HG03439 (cell line): ENCODE results near the gene TLCD3A.
A peak's percentile ranks its signal among the peaks of the same experiment; 100 is the strongest.
"Not testable (repeated sequence)": the region's sequence is repeated elsewhere in the genome, so short reads cannot be mapped to it uniquely, and the experiment has no call there.

ENCODE experiments used
- ATAC-seq: cut with Tn5 transposase; IDR thresholded peaks from one replicate; pipeline ENCODE4 v1.9.1; 2021; ENCODE audit warnings: mild to moderate bottlenecking, moderate library complexity; ENCODE audit not compliant: unreplicated experiment

TLCD3A gene

GRCh38 chr17:746783-747629 is 14.6 kb downstream of the TLCD3A start:
- ATAC-seq = no peak

DNA sequence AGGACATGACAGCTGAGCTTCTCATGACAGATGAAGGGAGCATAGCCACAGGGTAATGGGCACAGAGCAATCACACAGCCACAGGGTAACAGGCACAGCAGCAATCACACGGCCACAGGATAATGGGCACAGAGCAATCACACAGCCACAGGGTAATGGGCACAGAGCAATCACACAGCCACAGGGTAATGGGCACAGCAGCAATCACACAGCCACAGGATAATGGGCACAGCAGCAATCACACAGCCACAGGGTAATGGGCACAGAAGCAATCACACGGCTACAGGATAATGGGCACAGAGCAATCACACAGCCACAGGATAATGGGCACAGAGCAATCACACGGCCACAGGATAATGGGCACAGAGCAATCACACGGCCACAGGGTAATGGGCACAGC is 16.2 kb downstream of the TLCD3A start:
- not testable (repeated sequence) for ATAC-seq

DNA sequence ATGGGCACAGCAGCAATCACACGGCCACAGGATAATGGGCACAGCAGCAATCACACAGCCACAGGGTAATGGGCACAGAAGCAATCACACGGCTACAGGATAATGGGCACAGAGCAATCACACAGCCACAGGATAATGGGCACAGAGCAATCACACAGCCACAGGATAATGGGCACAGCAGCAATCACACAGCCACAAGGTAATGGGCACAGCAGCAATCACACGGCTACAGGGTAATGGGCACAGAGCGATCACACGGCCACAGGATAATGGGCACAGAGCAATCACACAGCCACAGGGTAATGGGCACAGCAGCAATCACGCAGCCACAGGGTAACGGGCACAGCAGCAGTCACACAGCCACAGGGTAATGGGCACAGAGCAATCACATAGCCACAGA is 17.0 kb downstream of the TLCD3A start:
- ATAC-seq = not testable (repeated sequence)

DNA sequence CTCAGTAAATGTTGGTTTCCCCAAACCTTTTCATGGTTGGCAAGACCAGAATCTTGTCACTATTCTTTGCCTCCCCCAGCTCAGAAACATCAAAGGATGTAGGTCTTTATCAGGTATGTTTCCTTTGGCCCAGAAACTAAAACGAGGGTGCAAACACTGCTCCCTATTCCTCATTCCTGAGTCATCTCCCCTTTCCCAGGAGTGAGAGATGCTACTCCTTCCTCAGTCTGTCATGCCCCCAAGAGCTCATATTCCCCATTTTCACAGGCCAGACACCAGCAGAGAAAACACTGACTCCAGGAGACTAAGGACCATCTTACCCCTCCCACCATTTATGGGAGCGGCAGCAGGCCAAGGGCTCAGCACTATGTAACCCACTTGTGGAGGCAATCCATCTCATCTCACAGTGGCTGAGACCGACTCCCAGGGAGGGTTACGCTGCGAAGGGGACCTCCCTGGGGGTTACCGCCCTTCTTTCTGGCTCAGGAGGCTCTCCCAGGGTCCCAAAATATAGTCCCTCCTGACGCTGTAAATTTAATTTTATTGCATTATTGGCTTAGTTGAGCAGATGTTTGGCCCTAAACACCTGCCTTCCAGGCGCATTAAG is 18.1 kb downstream of the TLCD3A start:
- no peak for ATAC-seq

DNA sequence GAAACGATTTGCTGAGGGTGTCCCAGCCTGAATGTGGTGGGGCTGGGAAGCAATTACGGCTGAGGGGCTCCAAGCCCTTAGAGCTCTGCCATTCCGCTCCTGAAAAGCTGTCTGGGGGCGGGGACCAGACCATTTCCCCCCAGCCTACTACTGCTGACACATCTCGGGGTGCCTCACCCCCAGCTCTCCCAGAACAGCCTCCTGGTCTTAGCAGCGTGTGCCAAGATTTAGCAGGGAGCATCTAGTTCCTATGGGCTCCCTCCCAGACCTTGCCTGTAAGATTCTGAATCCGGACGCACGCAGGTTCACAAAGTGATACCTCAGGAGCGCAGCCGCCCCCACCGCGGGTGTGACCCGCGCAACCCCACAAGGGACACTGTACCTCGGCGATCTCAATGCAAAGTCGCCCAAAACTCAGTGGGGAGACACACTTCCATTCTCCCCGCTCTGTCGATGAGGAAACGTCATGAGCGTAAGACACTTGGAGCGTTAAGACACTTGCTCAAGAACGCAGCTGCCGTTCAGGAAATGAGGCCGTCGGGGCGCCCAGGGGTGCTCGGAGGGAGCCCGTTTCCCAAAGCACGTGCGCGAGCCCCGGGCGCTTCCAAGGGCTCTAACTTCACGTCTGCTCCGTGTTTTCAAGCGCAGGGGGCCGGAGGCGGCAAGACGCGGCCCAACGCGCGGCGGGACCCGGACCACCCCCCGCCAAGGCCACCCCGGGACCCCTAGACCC is 19.0 kb downstream of the TLCD3A start:
- ATAC-seq = peak; percentile 31

GRCh38 chr17:752002-752619 is 19.7 kb downstream of the TLCD3A start, which contains the start of gene GEMIN4:
TSS of gene GEMIN4 (minus strand) at chr17:752264. CDS start at chr17:752142, 122 bp downstream.
- ATAC-seq = peak; percentile 82

- no peak for ATAC-seq
Observed at GRCh38 chr17:752620-753219, 20.3 kb downstream of the TLCD3A start.

DNA sequence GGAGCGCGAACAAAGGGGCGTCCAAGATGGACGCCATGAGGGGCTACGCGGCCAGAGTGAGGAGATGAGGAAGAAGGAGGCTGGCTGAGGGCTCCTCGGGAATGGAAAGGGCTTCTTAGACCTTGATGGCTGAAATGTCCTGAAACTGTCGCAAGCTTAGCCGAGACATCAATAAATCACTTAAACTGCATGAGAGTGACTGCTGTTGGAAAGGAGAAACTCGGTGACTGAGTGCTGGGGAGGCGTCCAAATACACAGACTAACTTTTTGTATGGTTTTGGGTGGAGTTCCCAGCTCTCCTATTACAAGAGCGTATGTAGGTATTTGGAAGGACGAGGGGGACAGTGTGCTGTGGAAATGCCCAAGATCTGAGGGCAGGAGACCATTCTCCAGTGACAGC is 21.0 kb downstream of the TLCD3A start:
- no peak for ATAC-seq

DNA sequence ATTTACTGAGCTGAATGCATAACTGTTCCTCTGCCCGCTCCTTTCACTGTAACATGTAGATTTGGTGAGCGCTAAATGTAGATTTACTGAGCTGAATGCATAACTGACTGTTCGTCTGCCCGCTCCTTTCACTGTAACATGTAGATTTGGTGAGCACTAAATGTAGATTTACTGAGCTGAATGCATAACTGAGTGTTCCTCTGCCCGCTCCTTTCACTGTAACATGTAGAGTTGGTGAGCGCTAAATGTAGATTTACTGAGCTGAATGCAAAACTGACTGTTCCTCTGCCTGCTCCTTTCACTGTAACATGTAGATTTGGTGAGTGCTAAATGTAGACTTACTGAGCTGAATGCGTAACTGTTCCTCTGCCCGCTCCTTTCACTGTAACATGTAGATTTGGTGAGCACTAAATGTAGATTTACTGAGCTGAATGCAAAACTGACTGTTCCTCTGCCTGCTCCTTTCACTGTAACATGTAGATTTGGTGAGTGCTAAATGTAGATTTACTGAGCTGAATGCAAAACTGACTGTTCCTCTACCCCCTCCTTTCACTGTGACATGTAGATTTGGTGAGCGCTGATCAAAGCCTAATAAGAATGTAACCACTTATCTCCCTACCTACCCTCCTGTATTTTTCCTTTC is 23.0 kb downstream of the TLCD3A start:
- ATAC-seq = not testable (repeated sequence)

- not testable (repeated sequence) for ATAC-seq
Observed at GRCh38 chr17:756010-756567, 23.7 kb downstream of the TLCD3A start.

DNA sequence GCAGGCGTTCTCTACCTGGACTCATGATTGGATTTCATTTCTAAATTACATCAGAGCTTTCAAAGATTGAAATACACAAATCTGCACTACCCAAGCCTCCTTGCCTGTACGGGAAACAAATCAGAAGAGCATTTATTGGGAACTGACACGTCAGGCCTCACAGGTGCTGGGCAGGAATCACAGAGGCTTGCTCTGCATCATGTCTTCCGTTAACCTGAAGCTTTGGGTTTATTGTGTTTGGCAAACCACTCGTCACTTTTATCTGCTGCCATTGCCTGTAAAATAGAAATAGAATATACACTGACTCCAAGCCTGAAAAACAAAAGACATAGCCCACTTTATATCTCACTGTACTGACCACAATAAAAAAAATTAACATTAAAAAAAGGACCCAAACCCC is 27.6 kb downstream of the TLCD3A start:
- no peak for ATAC-seq

- ATAC-seq = no peak
Observed at GRCh38 chr17:760371-760770, 28.0 kb downstream of the TLCD3A start.

DNA sequence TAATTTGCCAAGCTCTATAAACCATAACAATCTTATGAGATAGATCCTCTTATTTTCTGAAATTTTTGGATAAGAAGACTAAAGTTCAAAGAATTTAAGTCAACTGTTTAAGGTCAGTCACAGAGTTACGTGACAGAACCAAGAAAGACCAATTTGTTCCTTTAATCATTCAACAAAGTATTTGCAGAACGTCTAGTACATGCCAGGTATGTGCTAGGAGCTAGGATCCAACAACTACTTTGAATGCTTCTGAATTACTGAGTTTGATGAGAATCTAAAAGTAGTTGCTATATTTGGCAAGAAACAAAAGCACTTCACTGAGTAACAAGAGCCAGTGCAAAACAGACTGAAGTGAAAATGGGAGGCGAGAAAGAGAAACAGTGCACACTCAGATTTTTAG is 34.7 kb downstream of the TLCD3A start:
- no peak for ATAC-seq

DNA sequence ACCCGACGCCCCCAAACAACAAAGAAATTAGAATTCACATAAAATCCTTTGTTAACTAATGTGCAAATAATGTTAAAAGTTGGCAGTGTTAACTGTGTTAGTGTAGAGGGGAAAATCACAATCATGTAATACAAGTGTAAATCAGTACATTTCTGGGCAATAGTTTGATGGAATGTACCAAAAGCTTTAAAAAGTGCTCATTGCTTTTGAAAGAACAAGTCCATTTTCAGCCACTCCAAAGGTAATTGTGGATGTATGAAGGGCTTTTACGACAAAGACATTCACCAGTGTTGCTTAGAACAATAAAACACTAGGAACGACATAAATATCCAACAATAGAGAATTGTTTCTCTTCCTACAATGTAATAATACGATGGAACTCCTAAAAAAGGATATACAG is 40.6 kb downstream of the TLCD3A start:
- no peak for ATAC-seq

DNA sequence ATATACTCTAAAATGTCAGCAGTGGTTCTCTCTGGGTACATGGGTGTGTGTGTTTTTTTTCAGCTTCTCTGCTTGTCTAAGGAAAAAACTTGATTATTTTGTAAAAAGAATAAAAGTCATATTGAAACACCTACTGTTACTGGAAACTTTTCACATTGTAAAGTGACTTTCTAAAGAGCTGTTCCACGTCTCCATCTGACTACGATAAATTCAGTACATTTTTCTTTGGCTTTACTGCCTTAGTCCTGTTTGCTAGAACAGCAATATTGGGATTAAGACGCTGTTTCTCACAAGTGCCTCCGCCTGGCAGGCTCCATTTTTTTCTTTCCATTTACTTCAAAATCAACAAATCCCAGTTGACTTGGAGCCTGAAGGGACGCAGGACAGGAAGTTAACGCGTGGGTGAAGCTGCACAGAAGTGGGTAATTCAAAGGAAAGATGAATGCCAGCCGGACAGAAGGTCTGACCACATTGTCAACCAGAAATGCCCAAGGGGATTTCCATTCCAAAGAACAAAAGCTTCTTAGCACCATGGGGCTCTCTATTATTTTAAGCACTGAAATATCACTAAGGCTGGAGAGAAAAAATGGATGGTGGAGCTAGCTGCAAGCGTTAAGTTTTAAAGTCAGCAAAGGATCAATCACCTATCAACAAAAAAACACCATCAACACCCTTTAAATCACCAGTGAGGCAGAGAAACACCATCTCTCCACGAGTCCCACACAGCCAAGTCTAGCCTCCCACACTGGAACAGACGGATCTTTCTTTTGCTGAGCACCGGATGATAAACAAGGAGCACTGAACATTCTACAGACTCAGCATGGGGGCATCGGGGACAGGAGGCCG is 41.3 kb downstream of the TLCD3A start:
- ATAC-seq = no peak

GRCh38 chr17:774313-774584 is 41.9 kb downstream of the TLCD3A start:
- ATAC-seq = no peak

DNA sequence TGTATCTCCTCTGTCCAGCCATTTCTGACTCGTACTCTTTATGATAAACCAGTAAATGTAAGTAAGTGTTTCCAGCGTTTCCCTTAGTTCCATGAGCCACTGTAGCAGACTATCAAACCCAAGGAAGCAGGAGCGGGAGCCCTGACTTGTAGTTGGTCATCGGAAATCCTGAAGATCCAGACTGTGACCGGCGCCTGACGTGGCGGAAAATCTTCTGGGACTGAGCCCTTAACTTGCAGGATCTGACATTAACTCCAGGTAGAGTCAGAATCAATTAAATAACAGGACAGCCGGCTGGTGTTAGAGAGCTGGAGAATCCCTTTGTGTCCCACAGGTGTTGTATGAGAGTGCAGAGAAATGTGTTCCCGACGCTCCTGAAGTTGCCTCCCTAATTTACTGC is 45.7 kb downstream of the TLCD3A start:
- ATAC-seq = no peak

GRCh38 chr17:781805-782731 is 49.7 kb downstream of the TLCD3A start, which contains the start of the genes GLOD4 and MRM3:
TSS of gene GLOD4 (minus strand) at chr17:782280. CDS start at chr17:782255, 25 bp downstream.
TSS of gene MRM3 (plus strand) at chr17:782353. CDS start at chr17:782379, 26 bp downstream.
- peak; percentile 82 for ATAC-seq
